Measurements from ENCODE around the gene GNAI2. TPM values are rescaled to one million over a fixed set of nuclear protein-coding genes. Genes with fewer than 3 reads are reported as not detected.
A peak's percentile ranks its signal among the peaks of the same experiment; 100 is the strongest.
"Not testable (repeated sequence)": the region's sequence is repeated elsewhere in the genome, so short reads cannot be mapped to it uniquely, and the experiment has no call there.

The GNAI2 gene
- total RNA-seq, 4 donors from 2014 or later = 71.8 to 178 (median 98.4) TPM

- H3K9me3 ChIP-seq = peaks cover 0 to 7% (median 0%) of the 10 kb centered on the region in 4 donors
- H3K27ac ChIP-seq = peak overlapping the region; percentile 86 to 96 (median 92)
- no peaks in the 10 kb centered on the region for H3K27me3 ChIP-seq
- peak overlapping the region; percentile 56 to 65 (median 61) for H3K4me3 ChIP-seq
- peak; percentile 87 to 96 (median 96) for DNase-seq
- peaks cover 0 to 38% (median 0%) of the 10 kb centered on the region in 3 donors for H3K36me3 ChIP-seq
- TF ChIP-seq, protein P1, sequence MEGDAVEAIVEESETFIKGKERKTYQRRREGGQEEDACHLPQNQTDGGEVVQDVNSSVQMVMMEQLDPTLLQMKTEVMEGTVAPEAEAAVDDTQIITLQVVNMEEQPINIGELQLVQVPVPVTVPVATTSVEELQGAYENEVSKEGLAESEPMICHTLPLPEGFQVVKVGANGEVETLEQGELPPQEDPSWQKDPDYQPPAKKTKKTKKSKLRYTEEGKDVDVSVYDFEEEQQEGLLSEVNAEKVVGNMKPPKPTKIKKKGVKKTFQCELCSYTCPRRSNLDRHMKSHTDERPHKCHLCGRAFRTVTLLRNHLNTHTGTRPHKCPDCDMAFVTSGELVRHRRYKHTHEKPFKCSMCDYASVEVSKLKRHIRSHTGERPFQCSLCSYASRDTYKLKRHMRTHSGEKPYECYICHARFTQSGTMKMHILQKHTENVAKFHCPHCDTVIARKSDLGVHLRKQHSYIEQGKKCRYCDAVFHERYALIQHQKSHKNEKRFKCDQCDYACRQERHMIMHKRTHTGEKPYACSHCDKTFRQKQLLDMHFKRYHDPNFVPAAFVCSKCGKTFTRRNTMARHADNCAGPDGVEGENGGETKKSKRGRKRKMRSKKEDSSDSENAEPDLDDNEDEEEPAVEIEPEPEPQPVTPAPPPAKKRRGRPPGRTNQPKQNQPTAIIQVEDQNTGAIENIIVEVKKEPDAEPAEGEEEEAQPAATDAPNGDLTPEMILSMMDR (IDR thresholded peaks at IDR 0.05) = peak; percentile 94 to 100 (median 99)
- peak; percentile 25 to 52 for TF ChIP-seq POLR2A (IDR thresholded peaks at IDR 0.05)
- peaks cover 7 to 38% (median 16%) of the 10 kb centered on the region in 4 donors for H3K4me1 ChIP-seq
Observed at GRCh38 chr3:50260027-50260941, 24.3 kb downstream of the GNAI2 start.

GRCh38 chr3:50260942-50261441, 25.0 kb downstream of the GNAI2 start:
- H3K27ac ChIP-seq = peak overlapping the region; percentile 86 to 96 (median 92)
- H3K4me3 ChIP-seq = peak overlapping the region in 2 of 4 donors; percentile 56 to 65
- no peaks in the 10 kb centered on the region for H3K27me3 ChIP-seq
- DNase-seq = no peak
- H3K4me1 ChIP-seq = peaks cover 7 to 41% (median 18%) of the 10 kb centered on the region in 4 donors
- no peak for TF ChIP-seq POLR2A (IDR thresholded peaks at IDR 0.05)
- TF ChIP-seq, protein P1 (IDR thresholded peaks at IDR 0.05) = no peak
- peaks cover 0 to 7% (median 0%) of the 10 kb centered on the region in 4 donors for H3K9me3 ChIP-seq
- peaks cover 0 to 33% (median 0%) of the 10 kb centered on the region in 3 donors for H3K36me3 ChIP-seq

DNA sequence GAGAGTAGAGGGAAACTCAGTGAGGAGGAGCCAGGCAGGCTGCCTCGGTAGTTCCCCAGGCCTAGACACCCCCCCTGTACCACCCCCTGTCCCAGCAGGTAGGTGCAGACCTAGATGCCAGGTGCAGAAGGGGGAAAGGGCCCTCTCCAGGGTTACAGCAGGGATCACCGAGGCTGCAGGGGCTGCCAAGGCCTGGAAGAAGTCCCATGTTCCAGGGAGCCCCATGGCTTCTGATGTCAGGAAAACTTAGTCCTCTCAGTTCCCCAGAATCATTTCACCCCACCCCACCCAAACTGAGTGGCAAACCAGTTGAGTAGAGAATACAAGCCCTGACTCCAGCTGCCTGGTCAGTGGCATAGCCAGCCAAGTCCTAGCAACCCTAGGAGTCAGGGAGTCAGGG, 25.5 kb downstream of the GNAI2 start:
- no peaks in the 10 kb centered on the region for H3K27me3 ChIP-seq
- DNase-seq = no peak
- peaks cover 0 to 28% (median 0%) of the 10 kb centered on the region in 3 donors for H3K36me3 ChIP-seq
- no peak overlapping the region for H3K4me3 ChIP-seq
- TF ChIP-seq, protein P1 (IDR thresholded peaks at IDR 0.05) = no peak
- TF ChIP-seq POLR2A (IDR thresholded peaks at IDR 0.05) = no peak
- peaks cover 0 to 7% (median 0%) of the 10 kb centered on the region in 4 donors for H3K9me3 ChIP-seq
- H3K27ac ChIP-seq = peak overlapping the region in 3 of 4 donors; percentile 86 to 96 (median 92)
- H3K4me1 ChIP-seq = peaks cover 7 to 46% (median 18%) of the 10 kb centered on the region in 4 donors

- DNase-seq, H3K27me3 ChIP-seq, H3K27ac ChIP-seq, H3K9me3 ChIP-seq, H3K4me3 ChIP-seq: not testable (repeated sequence)
- Histone ChIP-seq H3K36me3 (peaks cover 0 to 21% (median 0%) of the 10 kb centered on the region in 3 donors), H3K4me1 (peaks cover 7 to 47% (median 18%) of the 10 kb centered on the region in 4 donors)
Observed at GRCh38 chr3:50262200-50262599, 26.2 kb downstream of the GNAI2 start.

GRCh38 chr3:50262778-50263177, 26.8 kb downstream of the GNAI2 start:
- Histone ChIP-seq H3K27me3 (no peaks in the 10 kb centered on the region), H3K36me3 (peaks cover 0 to 15% (median 0%) of the 10 kb centered on the region in 3 donors), H3K4me3 (no peak overlapping the region), H3K9me3 (peaks cover 0 to 1% (median 0%) of the 10 kb centered on the region in 4 donors), H3K27ac (no peak overlapping the region), H3K4me1 (peaks cover 10 to 51% (median 19%) of the 10 kb centered on the region in 4 donors)
- DNase-seq = no peak
- TF ChIP-seq, protein P1 (IDR thresholded peaks at IDR 0.05) = no peak
- TF ChIP-seq POLR2A (IDR thresholded peaks at IDR 0.05) = no peak

Measured in Peyer's patch (tissue), 4 donors.